Activated CD4-positive, alpha-beta memory T cell treated with anti-CD3 and anti-CD28 coated beads for 36 hours (primary cell): ENCODE results near the gene ATP1A2. TPM values are rescaled to one million over a fixed set of nuclear protein-coding genes. Genes with fewer than 3 reads are reported as not detected.
A peak's percentile ranks its signal among the peaks of the same experiment; 100 is the strongest.

ENCODE experiments used
- CTCF ChIA-PET: fragments of 350-600 bp; sonication (Branson Sonifier 250); formaldehyde crosslinking; loops from one replicate; lab custom pipeline; 2021; ENCODE audit warnings: antibody characterized with exemption, inconsistent platforms; lab: Charles Lee
- POLR2A ChIA-PET: fragments of 350-600 bp; sonication (Branson Sonifier 250); formaldehyde crosslinking; loops from one replicate; lab custom pipeline; 2021; ENCODE audit warnings: antibody characterized with exemption; lab: Charles Lee
- DNase-seq: peaks from one replicate; pipeline ENCODE4 v3.0.0-alpha.2; 2020
- H3K27ac Mint-ChIP-seq: one replicate; pipeline ENCODE4 v1.8.0; 2021; ENCODE audit warnings: mixed read lengths
- H3K27me3 Mint-ChIP-seq: one replicate; pipeline ENCODE4 v1.8.0; 2021; ENCODE audit warnings: mixed read lengths
- H3K36me3 Mint-ChIP-seq: one replicate; pipeline ENCODE4 v1.8.0; 2021; ENCODE audit warnings: mixed read lengths
- H3K4me1 Mint-ChIP-seq: one replicate; pipeline ENCODE4 v1.8.0; 2021; ENCODE audit warnings: low read depth, mixed read lengths
- H3K4me3 Mint-ChIP-seq: one replicate; pipeline ENCODE4 v1.8.0; 2021; ENCODE audit warnings: mild to moderate bottlenecking, mixed read lengths
- H3K9me3 Mint-ChIP-seq: one replicate; pipeline ENCODE4 v1.8.0; 2021; ENCODE audit warnings: mixed read lengths
- intact Hi-C: fragments of 100-400 bp; cut with micrococcal nuclease; formaldehyde crosslinking; loops from one replicate; pipeline ENCODE4 v1.15.1; 2023
- total RNA-seq, 2 experiments: library from RNA; stranded (reverse); gene quantifications; one replicate each; pipeline ENCODE4 v1.2.3, GENCODE V29; 2021

The ATP1A2 gene
- total RNA-seq, 2 experiments from 2014 or later = not detected

DNA sequence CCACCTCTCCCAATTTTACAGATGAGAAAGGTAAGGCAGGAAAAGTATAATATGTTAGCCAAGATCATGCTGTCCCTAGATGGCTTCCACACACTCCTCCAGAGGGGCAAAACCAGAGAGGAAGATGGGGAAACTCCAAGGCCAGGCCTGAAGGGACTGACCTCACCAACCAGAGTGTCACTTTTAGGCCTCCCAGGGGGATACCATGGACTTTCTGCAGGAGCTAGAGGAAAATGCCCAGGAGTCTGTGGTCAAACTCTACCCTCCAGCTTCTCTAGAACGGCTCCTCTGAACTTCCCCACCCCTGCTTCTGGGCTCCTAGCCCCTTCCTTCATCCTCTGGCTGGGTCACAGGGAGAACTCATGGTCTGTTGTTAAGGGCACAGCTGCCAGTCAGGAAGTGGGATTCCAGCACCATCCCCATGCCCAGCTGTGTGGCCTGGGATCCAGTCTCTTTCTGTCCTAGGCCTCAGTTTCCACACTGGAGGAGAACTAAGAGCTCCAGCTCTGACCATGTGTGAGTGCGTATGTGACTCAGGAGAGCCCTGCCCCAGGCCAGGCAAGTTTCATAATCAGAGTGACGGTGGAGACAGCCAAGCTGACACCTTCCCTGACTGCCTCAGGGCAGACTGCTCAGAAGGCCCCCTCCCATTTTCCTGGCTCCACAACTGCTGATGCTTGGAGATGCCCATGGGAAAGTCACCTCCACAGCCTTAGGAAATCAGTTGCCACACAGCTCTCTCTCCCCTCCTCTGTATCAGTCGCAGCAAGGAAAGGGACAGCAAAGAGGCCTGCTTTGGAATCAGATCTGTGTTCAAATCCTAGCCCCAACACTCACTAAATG lies 19.1 kb upstream of the ATP1A2 start:
- H3K27ac Mint-ChIP-seq = no peak overlapping the region
- DNase-seq = peak; percentile 38
- ChIA-PET CTCF (interaction anchor here (1.3 to 6.7 kb wide), 4 partner anchors 12 to 195 kb away, joined by 3 to 101 read pairs (median 12); partner anchors contain the start of gene KCNJ9), POLR2A (interaction anchor here (1.1 to 1.2 kb wide), 2 partner anchors 166 to 172 kb away, joined by 3 read pairs; partner anchors contain the start of genes DCAF8 and TAGLN2)
- peaks cover 3% of the 10 kb centered on the region for H3K36me3 Mint-ChIP-seq
- intact Hi-C loops = loop anchor here (1.0 to 5.0 kb wide), 3 partner anchors 11 to 174 kb away; partner anchors contain the start of gene PEA15
- H3K9me3 Mint-ChIP-seq = no peaks in the 10 kb centered on the region
- H3K27me3 Mint-ChIP-seq = no peaks in the 10 kb centered on the region
- H3K4me3 Mint-ChIP-seq = peak overlapping the region; percentile 76
- peaks cover 35% of the 10 kb centered on the region for H3K4me1 Mint-ChIP-seq

DNA sequence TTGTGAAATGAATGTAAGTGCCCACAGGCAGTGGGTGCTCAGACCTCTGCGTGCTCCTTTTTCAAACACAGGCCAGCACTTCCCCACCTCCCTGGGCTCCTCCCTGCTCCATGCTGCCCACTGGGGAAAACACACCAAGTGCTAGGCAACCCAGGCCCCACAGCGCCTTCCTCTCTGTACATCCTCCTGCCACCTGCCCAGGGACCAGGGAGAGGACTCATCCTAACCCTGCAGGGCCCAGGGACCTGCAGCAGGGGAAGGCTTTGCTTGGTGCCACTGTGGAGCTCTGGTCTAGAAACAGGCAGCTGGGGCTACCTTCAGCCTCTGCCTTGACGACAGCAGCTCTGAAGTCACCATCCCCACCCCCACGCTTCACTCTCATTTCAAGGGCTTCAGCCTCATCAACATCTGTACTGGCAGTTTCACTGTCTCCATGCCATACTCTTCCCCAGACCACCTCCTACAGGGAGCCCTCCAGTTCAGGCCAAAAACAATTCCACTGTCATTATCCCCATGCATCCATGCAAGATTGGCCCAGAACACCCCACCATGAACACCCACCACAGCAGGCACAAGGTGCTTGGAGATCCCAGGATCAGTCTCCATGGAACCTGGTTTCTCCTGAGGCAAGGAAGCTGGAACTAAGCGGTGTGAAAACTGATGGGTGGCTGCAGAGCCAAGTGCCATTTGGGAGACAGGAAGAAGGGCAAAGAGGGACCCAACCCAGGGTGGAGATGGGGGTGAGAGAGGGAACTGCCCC lies 18.2 kb upstream of the ATP1A2 start:
- DNase-seq = peak; percentile 73
- no peaks in the 10 kb centered on the region for H3K36me3 Mint-ChIP-seq
- H3K9me3 Mint-ChIP-seq = no peaks in the 10 kb centered on the region
- POLR2A ChIA-PET = interaction anchor here (1.2 to 1.4 kb wide), 3 partner anchors 109 to 173 kb away, joined by 3 to 4 read pairs (median 3); partner anchors contain the start of genes DCAF8 and TAGLN2
- H3K27ac Mint-ChIP-seq = peak overlapping the region; percentile 59
- intact Hi-C loops = loop anchor here (1.0 to 5.0 kb wide), 3 partner anchors 12 to 175 kb away; partner anchors contain the start of gene PEA15
- no peaks in the 10 kb centered on the region for H3K27me3 Mint-ChIP-seq
- CTCF ChIA-PET = interaction anchor here (0.8 to 6.7 kb wide), 7 partner anchors 13 to 194 kb away, joined by 3 to 101 read pairs (median 10); partner anchors contain the start of gene KCNJ9
- peaks cover 37% of the 10 kb centered on the region for H3K4me1 Mint-ChIP-seq
- H3K4me3 Mint-ChIP-seq = peak overlapping the region; percentile 76

DNA sequence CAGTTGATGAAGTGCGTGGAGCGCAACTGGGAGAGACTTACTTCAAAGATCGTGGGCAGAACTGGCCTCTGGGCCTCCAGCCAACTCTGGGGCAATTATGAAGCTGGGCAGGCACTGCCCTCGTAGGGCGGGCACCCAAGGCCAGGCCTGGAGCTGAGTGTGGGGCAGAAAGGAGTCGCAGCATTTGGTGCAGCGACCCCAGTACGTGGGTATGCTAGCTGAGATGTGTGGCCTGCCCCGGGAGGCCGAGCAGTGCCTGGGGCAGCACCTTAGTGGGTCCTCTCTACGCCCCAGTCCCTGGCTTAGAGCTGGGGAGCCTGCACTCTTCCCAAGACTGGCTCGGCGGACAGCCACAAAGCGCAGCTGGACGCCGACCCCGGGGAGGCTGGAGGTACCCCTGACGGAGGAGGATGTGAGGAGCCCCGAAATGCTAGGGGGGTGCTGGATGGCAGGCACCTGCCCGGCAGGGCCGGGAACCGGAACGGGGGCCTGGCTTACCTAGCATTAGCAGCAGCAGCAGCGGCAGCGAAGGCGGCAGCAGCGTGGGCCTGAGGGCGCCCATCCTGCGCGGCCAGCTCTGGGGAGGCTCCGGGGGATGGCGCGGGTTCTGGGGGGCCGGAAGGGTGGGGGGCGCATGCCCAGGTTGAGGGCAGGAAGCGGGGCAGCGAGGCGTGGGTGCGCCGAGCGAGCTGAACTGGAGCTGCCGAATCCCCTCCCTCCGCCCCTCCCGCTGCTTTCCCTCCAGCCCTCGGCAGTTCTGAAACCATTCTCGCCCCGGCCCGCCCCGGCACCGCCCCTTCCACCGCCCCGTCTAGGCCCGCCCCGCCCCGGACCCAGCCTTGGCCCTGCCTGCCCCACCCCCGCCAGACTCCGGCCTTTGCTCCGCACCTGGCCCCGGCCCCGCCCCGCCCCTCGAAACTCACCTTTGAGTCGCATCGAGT lies 17.4 kb upstream of the ATP1A2 start, which contains the start of gene IGSF8:
TSS of gene IGSF8 (minus strand) at position 709 of the 941 bp plus-strand sequence. CDS start at position 562, 147 bp downstream.
- DNase-seq = peak; percentile 96
- H3K27ac Mint-ChIP-seq = peak within 1 kb of the TSS; percentile 76
- peaks cover 37% of the 10 kb centered on the region for H3K4me1 Mint-ChIP-seq
- peak within 1 kb of the TSS; percentile 76 for H3K4me3 Mint-ChIP-seq
- ChIA-PET CTCF (interaction anchor here (0.7 to 6.7 kb wide), 9 partner anchors 10 to 194 kb away, joined by 3 to 101 read pairs (median 3); partner anchors contain the start of gene KCNJ9), POLR2A (interaction anchor here (0.7 to 1.4 kb wide), 4 partner anchors 108 to 173 kb away, joined by 3 to 4 read pairs (median 3); partner anchors contain the start of genes DCAF8 and TAGLN2)
- H3K36me3 Mint-ChIP-seq = no peaks in the 10 kb centered on the region
- intact Hi-C loops = loop anchor here (1.0 to 5.0 kb wide), 5 partner anchors 13 to 176 kb away; partner anchors contain the start of genes DCAF8, PEA15 and PIGM
- no peaks in the 10 kb centered on the region for H3K27me3 Mint-ChIP-seq
- no peaks in the 10 kb centered on the region for H3K9me3 Mint-ChIP-seq

DNA sequence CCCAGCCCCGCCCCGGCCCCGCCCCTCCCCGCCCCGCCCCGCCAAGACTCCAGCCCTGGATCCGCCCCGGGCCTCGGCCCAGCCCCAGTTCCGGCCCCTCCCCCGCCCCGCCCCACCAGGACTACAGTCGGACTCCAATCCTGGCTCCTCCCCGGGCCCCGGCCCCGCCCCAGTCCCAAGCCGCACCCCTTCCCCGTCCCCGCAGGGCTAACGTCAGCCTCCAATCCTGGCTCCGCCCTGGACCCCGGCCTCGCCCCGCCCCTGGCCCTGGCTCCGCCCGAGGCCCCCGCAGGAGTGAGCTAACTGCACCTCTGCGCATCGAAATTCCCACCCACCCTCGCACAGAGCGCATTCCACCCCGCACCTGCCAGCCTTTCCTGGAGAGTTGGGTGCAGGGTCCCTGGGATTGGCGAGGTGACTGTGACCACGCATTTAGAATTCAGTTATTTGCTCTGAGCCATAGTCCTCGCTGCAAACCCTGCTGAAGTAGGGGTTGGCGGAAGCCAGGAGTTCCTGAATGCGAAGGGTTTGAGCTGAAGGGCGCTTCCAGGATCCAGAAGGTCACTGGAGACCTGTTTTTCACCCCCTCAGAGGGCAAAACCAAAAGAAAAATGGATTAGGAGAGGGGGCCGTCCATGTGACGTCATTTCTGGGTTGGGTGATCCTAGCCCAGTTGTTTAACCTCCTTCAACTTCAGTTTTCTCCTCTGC lies 16.6 kb upstream of the ATP1A2 start:
- CTCF ChIA-PET = interaction anchor here (1.2 to 6.7 kb wide), 6 partner anchors 9 to 193 kb away, joined by 3 to 101 read pairs (median 6); partner anchors contain the start of gene KCNJ9
- Mint-ChIP-seq H3K27me3 (no peaks in the 10 kb centered on the region), H3K9me3 (no peaks in the 10 kb centered on the region), H3K4me3 (peak overlapping the region; percentile 69), H3K36me3 (no peaks in the 10 kb centered on the region), H3K4me1 (peaks cover 37% of the 10 kb centered on the region), H3K27ac (peak overlapping the region; percentile 76)
- POLR2A ChIA-PET = interaction anchor here (0.7 kb wide), 1 partner anchor 174 kb away, joined by 3 read pairs; the partner anchor contains the start of gene TAGLN2
- intact Hi-C loops = loop anchor here (1.0 to 5.0 kb wide), 4 partner anchors 68 to 177 kb away; partner anchors contain the start of genes DCAF8, PEA15 and PIGM
- DNase-seq = peak; percentile 99

DNA sequence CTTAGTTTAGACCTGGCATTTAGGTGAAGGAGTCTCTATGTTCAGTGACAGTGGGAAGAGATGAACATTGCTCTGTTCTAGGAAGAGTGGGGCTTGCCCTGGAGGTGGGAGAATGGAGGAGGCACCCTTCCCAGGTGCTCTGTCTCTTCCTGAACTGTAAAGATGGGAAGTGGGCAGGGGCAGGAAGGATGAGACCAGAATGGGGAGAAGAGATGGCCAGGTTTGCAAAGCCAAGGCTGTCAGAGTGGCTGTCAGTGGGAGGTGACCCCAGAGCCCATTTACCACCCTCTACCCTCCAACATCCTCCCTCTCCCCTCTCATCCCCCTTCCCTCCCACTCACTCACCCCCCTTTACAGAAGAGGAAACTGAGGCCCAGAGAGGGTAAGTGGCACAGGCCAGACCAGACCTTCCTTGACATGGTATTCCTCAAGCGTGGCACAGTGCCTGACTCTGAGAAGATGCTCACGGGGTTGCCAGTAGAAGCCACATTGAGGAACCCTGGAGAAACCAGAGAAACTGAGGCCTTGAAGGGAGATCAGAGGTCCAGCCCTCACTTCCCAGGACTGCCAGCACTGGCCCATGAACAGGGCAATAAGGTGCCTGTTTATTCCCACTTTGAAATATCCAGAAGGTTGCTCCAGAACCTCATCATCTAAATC lies 15.7 kb upstream of the ATP1A2 start:
- no peaks in the 10 kb centered on the region for H3K27me3 Mint-ChIP-seq
- peaks cover 37% of the 10 kb centered on the region for H3K4me1 Mint-ChIP-seq
- H3K4me3 Mint-ChIP-seq = no peak overlapping the region
- ChIA-PET CTCF (interaction anchor here (1.0 to 7.2 kb wide), 12 partner anchors 11 to 277 kb away, joined by 3 to 101 read pairs (median 10); partner anchors contain the start of gene KCNJ9), POLR2A (no interaction called here)
- no peak for DNase-seq
- H3K27ac Mint-ChIP-seq = peak overlapping the region; percentile 76
- intact Hi-C loops = loop anchor here (2.0 to 5.0 kb wide), 5 partner anchors 93 to 191 kb away; partner anchors contain the start of genes DCAF8 and PEA15
- H3K36me3 Mint-ChIP-seq = no peaks in the 10 kb centered on the region
- H3K9me3 Mint-ChIP-seq = no peaks in the 10 kb centered on the region

DNA sequence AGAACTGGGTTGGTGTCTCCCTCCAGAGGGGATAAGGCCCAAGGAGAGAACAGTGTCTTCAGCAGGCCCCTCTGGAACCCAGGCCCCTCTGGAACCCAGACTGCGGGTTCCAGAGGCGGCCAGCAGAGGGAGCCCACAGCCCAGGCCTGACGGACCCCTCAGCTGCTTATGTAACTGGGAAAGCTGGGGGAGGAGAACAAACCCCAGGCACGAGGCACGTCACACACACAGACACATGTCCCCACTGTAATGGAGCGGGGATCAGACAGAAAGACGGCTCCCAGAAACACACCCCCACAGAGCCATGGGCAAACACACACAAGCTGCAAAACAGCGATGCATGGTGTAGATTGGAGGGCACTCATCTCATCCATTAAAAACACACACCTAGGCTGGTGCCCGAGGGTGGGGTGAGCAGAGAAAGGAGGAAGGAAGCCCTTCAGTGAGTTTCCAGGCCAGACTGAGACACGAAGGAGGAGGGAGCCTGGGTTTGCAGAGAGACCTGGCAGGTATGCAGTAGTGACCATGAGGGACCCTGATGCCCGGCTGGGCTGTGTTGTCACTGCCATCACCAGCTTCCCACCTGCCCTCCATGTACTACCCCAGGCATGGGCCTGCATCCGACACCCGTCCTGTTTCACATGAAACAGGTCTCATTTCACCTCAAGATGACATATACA lies 14.4 kb upstream of the ATP1A2 start:
- ChIA-PET POLR2A (no interaction called here), CTCF (interaction anchor here (0.6 to 7.2 kb wide), 24 partner anchors 9 to 315 kb away, joined by 3 to 77 read pairs (median 4); partner anchors contain the start of genes CASQ1, KCNJ9 and PEX19)
- H3K27ac Mint-ChIP-seq = peak overlapping the region; percentile 56
- DNase-seq = peak; percentile 81
- no peaks in the 10 kb centered on the region for H3K9me3 Mint-ChIP-seq
- peaks cover 32% of the 10 kb centered on the region for H3K4me1 Mint-ChIP-seq
- H3K27me3 Mint-ChIP-seq = no peaks in the 10 kb centered on the region
- H3K36me3 Mint-ChIP-seq = no peaks in the 10 kb centered on the region
- peak overlapping the region; percentile 15 for H3K4me3 Mint-ChIP-seq
- intact Hi-C loops = loop anchor here (1.0 to 2.0 kb wide), 6 partner anchors 8 to 275 kb away; partner anchors contain the start of gene PEX19

DNA sequence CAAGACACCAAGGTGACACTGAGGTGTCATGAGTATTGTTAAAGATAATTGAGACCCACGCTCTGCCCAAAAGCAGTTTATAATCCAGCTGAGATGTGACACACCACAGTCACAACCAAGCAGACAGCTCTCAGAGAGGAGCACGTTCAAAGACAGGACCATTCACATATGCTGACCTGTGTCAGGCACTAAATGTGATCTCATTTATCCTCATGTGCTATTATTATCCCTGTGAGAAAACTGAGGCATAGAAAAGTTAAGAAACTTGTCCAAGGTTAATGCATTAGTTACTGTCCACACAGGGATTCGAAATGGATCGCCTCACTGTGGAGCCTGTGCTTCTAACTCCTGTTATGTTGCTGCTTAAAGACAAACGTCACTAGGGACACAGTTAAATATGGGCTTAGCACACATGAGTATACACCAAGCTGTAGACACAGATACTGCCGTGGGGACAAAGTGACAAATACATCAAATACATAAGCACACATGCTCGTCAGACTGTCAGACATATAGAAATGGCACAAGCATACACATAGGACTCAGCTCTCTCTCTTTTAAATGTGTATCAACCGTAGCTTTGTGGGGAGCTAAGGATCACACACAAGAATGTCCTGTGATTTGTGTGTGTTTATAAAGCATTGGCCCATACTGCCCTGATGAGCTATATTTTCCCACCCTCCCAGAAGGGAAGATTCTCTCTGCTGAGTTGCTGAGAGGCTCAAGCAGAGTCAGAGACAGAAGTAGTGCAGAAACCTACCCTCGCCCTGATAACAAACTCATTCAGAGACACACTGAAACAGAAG lies 13.6 kb upstream of the ATP1A2 start:
- no peaks in the 10 kb centered on the region for H3K36me3 Mint-ChIP-seq
- peak overlapping the region; percentile 9 for H3K27ac Mint-ChIP-seq
- intact Hi-C loops = loop anchor here (1.0 to 2.0 kb wide), 6 partner anchors 7 to 274 kb away; partner anchors contain the start of gene PEX19
- H3K27me3 Mint-ChIP-seq = no peaks in the 10 kb centered on the region
- H3K4me1 Mint-ChIP-seq = peaks cover 25% of the 10 kb centered on the region
- CTCF ChIA-PET = interaction anchor here (0.6 to 7.2 kb wide), 23 partner anchors 8 to 314 kb away, joined by 3 to 77 read pairs (median 4); partner anchors contain the start of genes CASQ1, KCNJ9 and PEX19
- no peak for DNase-seq
- POLR2A ChIA-PET = interaction anchor here (0.8 kb wide), 1 partner anchor 178 kb away, joined by 3 read pairs; no protein-coding TSS in a partner anchor
- H3K4me3 Mint-ChIP-seq = no peak overlapping the region
- no peaks in the 10 kb centered on the region for H3K9me3 Mint-ChIP-seq

DNA sequence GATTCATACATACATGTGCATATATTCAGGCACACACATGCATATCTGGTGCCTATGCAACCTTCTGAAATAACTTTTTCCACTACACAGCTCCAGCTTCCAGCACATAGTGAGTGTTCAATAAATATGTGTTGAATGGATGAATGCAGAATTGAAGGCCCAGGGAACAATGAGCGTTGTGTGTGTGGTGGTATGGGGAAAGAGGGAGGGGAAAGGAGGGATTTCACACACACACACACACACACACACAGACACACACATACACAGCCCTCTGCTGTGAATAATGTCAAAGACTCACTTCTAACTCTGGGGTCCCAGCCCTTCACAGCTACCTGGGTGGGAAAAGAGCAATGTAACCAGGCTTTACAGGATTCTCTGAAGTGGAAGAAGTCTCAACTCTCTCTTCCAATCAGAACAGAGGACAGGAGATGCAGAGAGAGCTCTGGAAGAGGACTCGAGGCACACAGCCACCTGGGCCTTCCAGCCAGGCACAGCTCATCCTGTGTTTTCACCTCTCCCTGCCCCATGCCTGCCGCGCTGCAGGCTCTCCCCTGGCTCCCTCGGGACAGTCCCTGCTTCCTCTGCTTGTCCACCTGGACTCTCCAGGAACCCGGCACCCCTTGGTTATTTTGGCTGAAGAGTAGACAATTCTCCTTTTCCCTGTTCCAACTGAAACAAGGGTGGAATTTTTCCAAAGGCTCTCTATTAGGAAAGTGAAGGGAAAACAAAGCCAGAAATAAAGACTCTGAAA lies 11.7 kb upstream of the ATP1A2 start:
- Mint-ChIP-seq H3K9me3 (no peaks in the 10 kb centered on the region), H3K27me3 (no peaks in the 10 kb centered on the region)

More for the DNA sequence above, 11.7 kb upstream of the ATP1A2 start:
- Mint-ChIP-seq H3K27ac (no peak overlapping the region), H3K36me3 (no peaks in the 10 kb centered on the region), H3K4me1 (peaks cover 16% of the 10 kb centered on the region), H3K4me3 (no peak overlapping the region)
- ChIA-PET POLR2A (no interaction called here), CTCF (interaction anchor here (1.0 to 7.2 kb wide), 7 partner anchors 9 to 273 kb away, joined by 3 to 77 read pairs (median 8); no protein-coding TSS in a partner anchor)
- intact Hi-C loops = no loop called here
- DNase-seq = no peak
